ENCODE data around the gene BICC1.

The BICC1 gene

DNA sequence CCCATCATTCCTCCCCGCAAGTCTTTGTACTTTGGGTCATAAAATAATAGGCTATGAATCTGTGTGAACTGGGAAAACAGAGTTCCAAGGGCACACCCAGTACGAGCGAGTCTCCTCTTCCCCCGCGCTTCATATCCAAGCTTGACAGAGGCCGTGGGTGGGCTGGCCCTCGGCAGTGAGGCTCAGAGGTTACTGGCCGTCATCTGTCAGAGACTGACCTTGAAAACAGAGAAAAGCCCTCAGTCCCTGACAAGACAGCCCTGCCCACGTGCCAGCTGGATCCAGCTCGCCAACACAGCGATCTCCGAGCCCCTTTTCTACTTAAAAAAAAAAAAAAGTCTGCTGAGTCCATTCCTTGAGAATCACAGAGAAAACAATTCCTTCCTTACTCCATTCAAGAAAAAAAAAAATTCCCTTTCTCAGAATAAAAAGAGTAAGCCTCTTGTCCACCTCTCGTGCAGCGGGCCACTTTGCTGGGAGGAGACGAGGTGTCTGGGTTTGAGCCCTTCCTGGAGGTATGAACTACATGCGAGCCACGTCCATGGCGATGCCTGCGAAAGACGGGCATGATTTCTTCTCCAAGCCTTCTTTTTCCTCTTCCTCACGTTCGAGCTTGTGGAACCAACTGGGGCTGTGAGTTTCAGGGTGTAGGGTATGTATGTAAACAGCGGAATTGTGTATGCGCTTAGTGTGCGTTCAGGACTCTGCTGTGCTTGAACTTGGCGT lies 744 bp upstream of the BICC1 start:
- no peak overlapping the region for H3K4me3 ChIP-seq (ENCODE audit: low read depth, low read length)

DNA sequence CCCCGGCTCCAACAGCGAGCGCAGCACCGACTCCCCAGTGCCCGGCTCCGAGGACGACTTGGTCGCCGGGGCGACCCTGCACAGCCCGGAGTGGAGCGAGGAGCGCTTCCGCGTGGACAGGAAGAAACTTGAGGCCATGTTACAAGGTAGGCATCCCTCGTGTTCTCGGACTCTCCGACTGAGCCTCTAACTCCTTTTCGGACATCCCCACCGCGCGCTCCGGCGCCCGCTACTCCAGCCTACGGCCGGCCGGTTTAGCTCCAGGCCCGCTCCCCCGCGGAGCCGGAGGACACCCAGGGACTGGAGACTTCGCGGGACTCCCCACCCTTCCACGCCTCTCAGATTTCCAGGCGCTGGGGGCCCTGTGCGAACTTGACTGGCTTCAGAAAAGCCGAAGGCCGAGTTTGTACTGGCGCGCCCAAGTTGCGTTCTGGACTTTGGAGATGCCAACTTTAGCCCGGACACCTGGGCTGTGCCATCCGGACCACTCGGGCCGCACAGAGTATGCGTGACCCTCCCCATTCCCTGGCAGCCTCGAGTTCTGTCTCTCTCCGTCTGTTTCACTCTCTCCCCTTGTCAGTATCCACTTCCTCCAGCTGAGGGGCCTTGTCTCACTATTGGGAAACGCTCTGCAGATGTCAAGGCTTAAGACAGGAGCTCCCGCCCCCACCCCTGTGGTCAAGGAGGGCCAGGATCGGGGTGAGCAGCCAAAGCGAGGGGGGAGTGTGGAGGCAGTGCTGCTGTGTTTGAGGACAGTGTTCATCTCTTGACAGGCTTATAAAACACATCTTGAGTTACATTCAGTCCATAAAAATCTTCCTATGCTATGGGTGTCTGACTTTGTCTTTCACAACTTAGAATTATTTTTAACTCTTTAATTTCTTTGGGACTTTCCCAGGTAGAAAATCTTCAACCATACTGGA lies 777 bp downstream of the BICC1 start:
- DNase-seq (ENCODE audit: low read depth): peak; percentile 44

More for the DNA sequence above, 744 bp upstream of the BICC1 start:
- DNase-seq (ENCODE audit: low read depth): no peak
- TF ChIP-seq MYC (IDR thresholded peaks at IDR 0.05; ENCODE audit: low read depth, low read length) (no peak), POLR2A (IDR thresholded peaks at IDR 0.05; ENCODE audit: extremely low read depth, insufficient read length) (no peak)
- TF ChIP-seq, protein P1, sequence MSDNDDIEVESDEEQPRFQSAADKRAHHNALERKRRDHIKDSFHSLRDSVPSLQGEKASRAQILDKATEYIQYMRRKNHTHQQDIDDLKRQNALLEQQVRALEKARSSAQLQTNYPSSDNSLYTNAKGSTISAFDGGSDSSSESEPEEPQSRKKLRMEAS (IDR thresholded peaks at IDR 0.05; ENCODE audit: low read depth, low read length): no peak
- TF ChIP-seq, protein P2, sequence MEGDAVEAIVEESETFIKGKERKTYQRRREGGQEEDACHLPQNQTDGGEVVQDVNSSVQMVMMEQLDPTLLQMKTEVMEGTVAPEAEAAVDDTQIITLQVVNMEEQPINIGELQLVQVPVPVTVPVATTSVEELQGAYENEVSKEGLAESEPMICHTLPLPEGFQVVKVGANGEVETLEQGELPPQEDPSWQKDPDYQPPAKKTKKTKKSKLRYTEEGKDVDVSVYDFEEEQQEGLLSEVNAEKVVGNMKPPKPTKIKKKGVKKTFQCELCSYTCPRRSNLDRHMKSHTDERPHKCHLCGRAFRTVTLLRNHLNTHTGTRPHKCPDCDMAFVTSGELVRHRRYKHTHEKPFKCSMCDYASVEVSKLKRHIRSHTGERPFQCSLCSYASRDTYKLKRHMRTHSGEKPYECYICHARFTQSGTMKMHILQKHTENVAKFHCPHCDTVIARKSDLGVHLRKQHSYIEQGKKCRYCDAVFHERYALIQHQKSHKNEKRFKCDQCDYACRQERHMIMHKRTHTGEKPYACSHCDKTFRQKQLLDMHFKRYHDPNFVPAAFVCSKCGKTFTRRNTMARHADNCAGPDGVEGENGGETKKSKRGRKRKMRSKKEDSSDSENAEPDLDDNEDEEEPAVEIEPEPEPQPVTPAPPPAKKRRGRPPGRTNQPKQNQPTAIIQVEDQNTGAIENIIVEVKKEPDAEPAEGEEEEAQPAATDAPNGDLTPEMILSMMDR (IDR thresholded peaks at IDR 0.05; ENCODE audit: low read depth, low read length): no peak

DNA sequence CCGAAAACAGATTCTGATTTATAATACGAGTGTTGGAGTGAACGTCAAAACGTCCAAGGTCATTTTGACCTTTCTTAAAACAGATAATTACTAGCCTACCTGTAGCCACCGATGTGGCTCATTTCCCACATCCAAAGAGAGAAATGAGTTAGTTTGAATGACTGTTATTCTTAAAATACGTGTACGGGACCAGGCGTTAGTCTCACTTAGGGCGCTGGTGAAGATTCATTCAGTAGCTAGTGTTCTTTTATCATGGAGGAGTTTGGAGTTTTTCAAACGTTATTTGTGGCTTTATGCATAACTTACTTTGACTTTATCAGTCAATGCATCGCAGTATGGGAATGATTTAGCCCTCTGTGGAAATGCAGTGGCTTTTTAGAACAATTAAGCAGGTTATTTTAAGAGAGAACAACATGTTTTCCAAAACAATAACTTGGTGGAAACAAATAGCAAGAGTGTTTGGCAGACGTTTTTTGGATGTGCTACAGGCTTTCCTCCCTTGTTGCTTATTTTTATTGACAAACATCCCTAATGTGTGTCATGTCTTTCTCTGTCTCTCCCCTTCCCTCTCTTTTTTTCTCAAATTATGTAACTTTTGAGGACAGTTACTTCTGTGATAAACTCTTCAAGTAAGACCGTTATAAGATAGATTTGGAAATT lies 1.6 kb downstream of the BICC1 start:
- no peak overlapping the region for H3K4me3 ChIP-seq (ENCODE audit: low read depth, low read length)
- DNase-seq (ENCODE audit: low read depth): no peak
- TF ChIP-seq, protein P1 (IDR thresholded peaks at IDR 0.05; ENCODE audit: low read depth, low read length): no peak
- TF ChIP-seq POLR2A (IDR thresholded peaks at IDR 0.05; ENCODE audit: extremely low read depth, insufficient read length) (no peak), MYC (IDR thresholded peaks at IDR 0.05; ENCODE audit: low read depth, low read length) (no peak)
- TF ChIP-seq, protein P2 (IDR thresholded peaks at IDR 0.05; ENCODE audit: low read depth, low read length): no peak

More for the DNA sequence above, 777 bp downstream of the BICC1 start:
- H3K4me3 ChIP-seq (ENCODE audit: low read depth, low read length): no peak overlapping the region
- TF ChIP-seq, protein P1 (IDR thresholded peaks at IDR 0.05; ENCODE audit: low read depth, low read length): no peak
- TF ChIP-seq POLR2A (IDR thresholded peaks at IDR 0.05; ENCODE audit: extremely low read depth, insufficient read length) (no peak), MYC (IDR thresholded peaks at IDR 0.05; ENCODE audit: low read depth, low read length) (no peak)
- TF ChIP-seq, protein P2 (IDR thresholded peaks at IDR 0.05; ENCODE audit: low read depth, low read length): no peak

DNA sequence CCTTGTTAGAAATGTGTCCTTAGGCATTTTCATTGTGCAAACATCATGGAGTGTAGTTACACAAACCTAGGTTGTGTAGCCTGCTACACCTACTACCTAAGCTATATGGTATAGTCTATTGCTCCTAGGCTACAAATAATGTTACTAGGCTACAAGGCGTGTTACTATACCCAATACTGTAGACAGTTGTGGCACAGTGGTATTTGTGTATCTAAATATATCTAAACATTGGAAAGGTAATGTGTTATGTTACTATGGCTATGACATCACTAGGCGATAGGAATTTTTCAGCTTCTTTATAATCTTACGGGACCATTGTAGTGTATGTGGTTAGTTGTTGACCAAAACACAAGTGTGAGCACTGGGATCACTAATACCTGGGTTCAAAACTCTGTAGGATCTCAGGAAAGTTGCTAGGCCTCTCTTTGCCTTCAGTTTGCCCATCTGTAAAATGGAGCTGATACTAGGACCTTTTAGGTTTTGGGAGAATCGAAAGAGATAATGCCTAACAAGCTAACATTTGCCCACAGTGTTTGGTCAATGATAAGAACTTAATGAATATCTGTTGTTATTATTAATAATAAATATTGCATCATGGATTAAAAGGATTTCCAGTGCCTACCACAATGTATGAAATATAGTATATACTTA lies 2.7 kb downstream of the BICC1 start:
- no peak overlapping the region for H3K4me3 ChIP-seq (ENCODE audit: low read depth, low read length)

More for the DNA sequence above, 2.7 kb downstream of the BICC1 start:
- TF ChIP-seq, protein P2 (IDR thresholded peaks at IDR 0.05; ENCODE audit: low read depth, low read length): no peak
- TF ChIP-seq, protein P1 (IDR thresholded peaks at IDR 0.05; ENCODE audit: low read depth, low read length): no peak
- TF ChIP-seq POLR2A (IDR thresholded peaks at IDR 0.05; ENCODE audit: extremely low read depth, insufficient read length): no peak
- TF ChIP-seq MYC (IDR thresholded peaks at IDR 0.05; ENCODE audit: low read depth, low read length): no peak
- DNase-seq (ENCODE audit: low read depth): no peak
